ENCODE results near the gene TM2D3.
A peak's percentile ranks its signal among the peaks of the same experiment; 100 is the strongest.
"Not testable (repeated sequence)": the region's sequence is repeated elsewhere in the genome, so short reads cannot be mapped to it uniquely, and the experiment has no call there.

Gene TM2D3

DNA sequence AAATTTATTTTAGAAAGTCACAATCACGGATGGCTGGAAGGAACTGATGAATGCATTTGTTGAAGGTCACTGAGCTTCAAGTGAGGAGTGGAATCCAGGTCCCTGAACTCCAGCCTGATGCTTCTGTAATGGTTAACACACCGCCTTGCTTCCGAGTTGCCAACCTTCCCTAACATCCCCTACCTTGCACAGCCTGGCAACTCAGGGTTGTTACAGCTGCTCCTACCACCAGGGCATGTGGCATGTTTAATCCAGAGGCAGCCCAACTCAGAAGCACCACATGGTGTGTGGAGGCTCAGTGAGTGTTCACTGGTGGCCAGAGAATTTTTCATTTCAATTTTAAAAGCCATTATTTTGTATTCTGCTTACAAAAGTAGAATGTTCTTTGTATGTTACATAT, 4.9 kb downstream of the TM2D3 start:
- DNase-seq, result no peak
- TF ChIP-seq POLR2A (IDR thresholded peaks at IDR 0.05; ENCODE audit: low read length), result no peak

DNA sequence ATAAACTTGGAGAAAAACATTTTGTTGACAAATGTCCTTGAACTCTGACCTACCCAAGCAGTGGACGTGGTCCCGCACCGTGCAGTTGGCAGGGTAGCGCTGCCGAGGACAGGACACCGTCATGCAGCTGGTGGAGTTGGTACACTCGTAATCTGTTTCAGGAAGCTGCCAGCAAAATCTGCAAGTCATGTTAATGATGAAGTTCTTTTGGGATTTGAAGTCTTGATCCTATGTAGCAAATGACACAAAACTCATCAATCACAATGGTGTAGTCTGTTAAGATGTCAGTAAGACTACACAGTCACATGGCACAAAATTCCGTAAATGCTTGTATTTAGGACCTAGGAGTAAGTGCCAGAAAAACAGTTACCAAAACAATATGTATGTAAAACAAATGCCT, 5.5 kb downstream of the TM2D3 start:
- peak; percentile 20 to 45 for DNase-seq
- TF ChIP-seq POLR2A (IDR thresholded peaks at IDR 0.05; ENCODE audit: low read length) (no peak), GATA1 (IDR thresholded peaks at IDR 0.05; ENCODE audit: low read depth, low read length) (no peak)

DNA sequence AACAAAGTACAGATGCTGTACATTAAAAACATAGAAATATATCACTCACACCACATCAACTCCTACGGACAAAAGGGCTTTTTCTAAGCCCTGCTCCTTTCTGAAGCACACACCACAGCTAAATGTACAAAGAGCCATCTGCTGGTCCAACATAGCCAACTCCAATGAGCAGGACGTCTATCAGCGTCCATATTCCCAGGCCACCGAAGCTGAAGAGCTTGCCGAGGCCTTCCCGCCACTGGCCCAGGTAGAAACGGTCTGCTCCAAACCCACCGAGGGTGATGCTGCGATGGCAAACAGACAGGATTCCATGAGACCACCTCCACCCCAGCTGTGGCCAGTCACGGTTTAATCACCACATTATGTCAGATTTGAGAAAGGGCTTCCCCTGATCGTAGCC, 9.8 kb downstream of the TM2D3 start:
- no peak for DNase-seq
- TF ChIP-seq GATA1 (IDR thresholded peaks at IDR 0.05; ENCODE audit: low read depth, low read length) (no peak), POLR2A (IDR thresholded peaks at IDR 0.05; ENCODE audit: low read length) (no peak)

DNA sequence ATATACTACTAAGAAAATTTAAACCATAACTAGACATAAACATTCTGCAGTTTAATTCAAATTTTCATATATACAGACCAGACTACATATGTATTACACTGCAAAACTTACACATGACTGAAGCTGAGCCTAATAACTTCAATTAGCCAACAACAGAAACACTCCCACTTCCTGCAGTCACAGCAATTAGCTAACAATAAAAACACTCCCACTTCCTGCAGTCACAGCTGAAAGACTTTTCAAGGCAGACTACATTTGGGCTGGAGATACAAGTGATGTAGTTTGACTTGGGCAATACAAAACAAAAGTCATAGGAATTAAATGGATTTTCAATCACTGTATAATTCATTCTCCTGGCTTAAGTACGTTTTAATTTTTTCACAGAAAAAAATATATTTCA, 10.3 kb downstream of the TM2D3 start:
- TF ChIP-seq GATA1 (IDR thresholded peaks at IDR 0.05; ENCODE audit: low read depth, low read length) (no peak), POLR2A (IDR thresholded peaks at IDR 0.05; ENCODE audit: low read length) (no peak)
- DNase-seq, result no peak

DNA sequence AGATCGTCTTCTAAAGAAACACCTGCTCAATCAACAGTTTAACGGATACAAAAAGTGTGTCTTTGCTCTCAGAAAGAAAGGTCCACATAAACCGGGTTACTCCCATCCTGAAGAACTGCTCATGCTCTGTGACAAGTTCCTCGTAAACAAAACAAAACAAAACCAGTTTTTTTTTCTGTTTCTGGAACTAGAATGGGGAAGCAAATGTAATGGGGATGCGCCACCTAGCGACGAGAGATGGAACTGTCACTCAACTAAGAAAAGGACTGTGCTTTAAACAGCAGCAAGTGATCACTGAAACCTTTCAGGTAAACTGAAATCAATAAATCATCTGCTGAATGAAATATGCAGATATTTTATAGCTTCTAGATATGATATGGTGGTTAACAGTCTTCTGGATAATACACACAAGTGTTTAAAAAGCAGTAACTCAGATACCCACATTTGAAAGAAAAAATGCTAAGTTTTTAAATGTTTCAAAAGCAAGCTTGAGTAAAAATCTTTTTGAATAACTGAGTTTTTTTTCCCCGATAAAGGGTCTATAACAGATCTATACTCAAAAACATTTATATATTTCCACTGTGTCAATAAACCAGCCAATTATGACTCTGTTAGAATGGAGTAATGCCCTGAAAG, 10.9 kb downstream of the TM2D3 start:
- peak; percentile 72 to 87 for DNase-seq
- no peak for TF ChIP-seq POLR2A (IDR thresholded peaks at IDR 0.05; ENCODE audit: low read length)
- TF ChIP-seq GATA1 (IDR thresholded peaks at IDR 0.05; ENCODE audit: low read depth, low read length), result no peak

DNA sequence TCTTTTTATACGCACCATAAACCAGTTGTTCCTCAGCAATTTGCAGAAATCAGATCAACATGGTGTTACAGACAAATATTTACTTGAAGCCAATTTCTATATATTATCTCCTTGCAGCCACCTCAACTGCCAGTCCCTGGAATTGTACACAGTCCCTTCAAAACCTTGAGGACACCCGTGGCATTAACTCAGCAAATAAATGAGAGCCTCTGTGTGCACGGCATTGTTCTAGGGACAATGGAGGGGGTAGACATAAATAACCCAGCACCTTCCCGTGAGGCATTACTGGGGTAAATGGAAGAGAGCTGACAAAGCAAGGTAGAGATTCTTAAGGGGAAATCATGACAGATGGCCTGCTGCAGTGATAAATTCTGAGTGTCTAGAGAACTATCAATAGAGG, 12.5 kb downstream of the TM2D3 start:
- no peak for DNase-seq
- TF ChIP-seq GATA1 (IDR thresholded peaks at IDR 0.05; ENCODE audit: low read depth, low read length) (no peak), POLR2A (IDR thresholded peaks at IDR 0.05; ENCODE audit: low read length) (no peak)

DNA sequence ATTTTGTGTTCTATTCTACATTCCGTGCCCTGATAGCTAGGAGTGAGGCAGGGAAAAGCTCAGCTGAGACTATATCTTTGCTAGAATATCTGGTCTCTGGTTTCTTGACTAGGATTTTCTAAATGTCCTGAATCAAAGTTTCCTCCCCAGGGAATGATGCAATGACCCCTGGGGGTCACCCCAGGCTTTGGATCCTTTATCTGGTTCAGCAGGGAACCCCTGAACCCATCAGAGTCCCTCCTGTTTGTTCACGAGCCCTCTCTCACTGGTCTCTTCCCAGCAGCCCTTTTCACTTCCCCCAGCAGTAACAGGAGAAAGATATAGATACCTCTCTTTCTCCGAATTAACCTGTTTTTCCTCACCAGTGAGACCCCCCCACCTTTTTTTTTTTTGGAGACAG, 14.3 kb downstream of the TM2D3 start:
- TF ChIP-seq POLR2A (IDR thresholded peaks at IDR 0.05; ENCODE audit: low read length), result no peak
- TF ChIP-seq GATA1 (IDR thresholded peaks at IDR 0.05; ENCODE audit: low read depth, low read length), result no peak
- no peak for DNase-seq

DNA sequence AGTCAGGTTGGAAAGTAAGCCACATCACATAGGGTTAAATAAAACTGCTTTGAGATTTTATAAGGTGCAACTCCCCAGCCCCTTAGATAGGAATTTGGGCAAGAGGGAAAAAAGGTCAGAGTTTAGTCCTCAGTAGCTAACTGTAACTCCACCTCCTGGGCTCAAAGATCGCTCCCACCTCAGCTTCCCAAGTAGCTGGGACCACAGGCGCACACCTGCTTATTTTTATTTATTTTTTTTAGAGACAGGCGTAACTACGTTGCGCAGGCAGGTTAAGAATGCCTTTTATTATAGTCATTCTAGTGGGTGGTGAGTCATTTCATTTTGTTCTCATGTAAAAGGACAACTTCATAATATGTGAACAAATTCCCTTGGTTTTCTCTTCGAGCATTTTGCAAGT, 14.7 kb downstream of the TM2D3 start:
- no peak for DNase-seq
- TF ChIP-seq POLR2A (IDR thresholded peaks at IDR 0.05; ENCODE audit: low read length) (no peak), GATA1 (IDR thresholded peaks at IDR 0.05; ENCODE audit: low read depth, low read length) (no peak)

DNA sequence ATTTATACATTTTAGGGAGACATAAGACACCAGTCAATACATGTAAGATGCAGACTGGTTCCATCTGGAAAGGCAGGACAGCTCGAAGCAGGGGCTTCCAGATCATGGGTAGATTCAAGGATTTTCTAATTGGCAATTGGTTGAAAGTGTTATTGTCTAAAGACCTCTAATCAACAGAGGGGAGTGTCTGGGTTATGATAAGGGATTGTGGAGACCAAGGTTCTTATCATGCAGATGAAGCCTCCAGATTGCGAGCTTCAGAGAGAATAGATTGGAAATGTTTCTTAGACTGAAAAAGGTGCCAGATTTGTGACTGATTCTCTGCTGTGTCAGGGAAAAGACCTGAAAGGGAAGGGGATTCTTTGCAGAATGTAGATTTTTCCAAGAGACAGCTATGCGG, 15.1 kb downstream of the TM2D3 start:
- peak in 1 of 2 experiments; percentile 35 for DNase-seq
- TF ChIP-seq POLR2A (IDR thresholded peaks at IDR 0.05; ENCODE audit: low read length) (no peak), GATA1 (IDR thresholded peaks at IDR 0.05; ENCODE audit: low read depth, low read length) (no peak)

DNA sequence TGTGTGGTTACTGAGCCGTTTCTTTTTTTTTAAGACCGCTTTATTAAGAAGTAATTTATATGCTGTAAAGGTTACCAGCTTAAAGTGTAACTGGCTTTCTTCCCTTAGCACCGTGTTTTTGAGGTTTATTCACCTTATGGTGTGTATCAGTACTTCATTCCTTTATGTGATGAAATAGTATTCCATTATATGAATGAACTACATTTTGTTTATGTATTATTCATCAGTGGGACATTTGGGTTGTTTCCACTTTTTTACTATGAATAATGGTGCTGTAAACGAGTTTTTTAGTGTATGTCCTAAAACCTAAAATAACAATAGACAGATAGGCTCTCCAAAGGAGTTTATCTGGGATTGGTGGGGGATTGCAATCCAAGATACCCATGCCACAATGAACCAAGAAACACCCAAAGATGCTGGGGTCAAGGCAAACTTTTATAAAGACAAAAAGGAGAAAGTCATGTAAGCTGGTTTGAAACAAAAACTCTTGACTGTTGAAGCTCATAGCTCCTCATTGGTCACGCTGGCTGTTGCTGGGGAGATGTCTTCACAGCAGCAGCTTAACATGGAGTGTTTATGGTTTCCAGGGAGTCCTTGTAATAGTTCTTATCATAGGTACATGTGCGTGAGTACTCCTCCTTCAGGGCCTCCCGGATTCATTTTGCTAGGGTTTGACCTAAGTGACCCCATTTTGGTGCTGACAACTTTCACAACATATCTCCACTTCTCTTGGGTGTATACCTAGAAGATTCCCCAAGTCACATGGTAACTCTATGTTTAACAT, 16.0 kb downstream of the TM2D3 start:
- TF ChIP-seq POLR2A (IDR thresholded peaks at IDR 0.05; ENCODE audit: low read length) (no peak), GATA1 (IDR thresholded peaks at IDR 0.05; ENCODE audit: low read depth, low read length) (no peak)
- no peak for DNase-seq

DNA sequence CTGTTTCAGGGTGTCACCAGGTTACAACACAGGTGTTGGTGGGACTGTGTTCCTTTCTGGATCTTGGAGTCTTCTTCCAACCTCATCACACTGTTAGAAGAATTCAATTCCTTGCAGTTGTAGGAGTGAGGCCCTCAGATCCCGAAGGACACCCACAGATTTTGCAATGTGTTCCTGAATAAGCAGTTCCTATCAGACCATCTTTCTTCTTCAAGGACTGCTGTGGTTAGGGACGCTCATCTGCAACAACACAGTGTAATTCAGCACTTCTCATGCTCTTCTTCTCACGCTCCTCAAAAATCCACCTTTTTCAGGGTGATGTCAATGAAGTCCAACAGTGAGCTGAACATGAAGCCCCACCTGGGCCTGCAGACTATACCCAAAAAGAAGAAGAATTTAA, 18.8 kb downstream of the TM2D3 start:
- TF ChIP-seq POLR2A (IDR thresholded peaks at IDR 0.05; ENCODE audit: low read length) (no peak), GATA1 (IDR thresholded peaks at IDR 0.05; ENCODE audit: low read depth, low read length) (no peak)
- no peak for DNase-seq

DNA sequence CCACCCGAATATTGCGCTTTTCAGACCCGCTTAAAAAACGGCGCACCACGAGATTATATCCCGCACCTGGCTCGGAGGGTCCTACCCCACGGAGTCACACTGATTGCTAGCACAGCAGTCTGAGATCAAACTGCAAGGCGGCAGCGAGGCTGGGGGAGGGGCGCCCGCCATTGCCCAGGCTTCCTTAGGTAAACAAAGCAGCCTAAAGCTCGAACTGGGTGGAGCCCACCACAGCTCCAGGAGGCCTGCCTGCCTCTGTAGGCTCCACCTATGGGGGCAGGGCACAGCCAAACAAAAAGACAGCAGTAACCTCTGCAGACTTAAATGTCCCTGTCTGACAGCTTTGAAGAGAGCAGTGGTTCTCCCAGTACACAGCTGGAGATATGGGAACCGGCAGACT, 25.5 kb downstream of the TM2D3 start:
- not testable (repeated sequence) for DNase-seq

DNA sequence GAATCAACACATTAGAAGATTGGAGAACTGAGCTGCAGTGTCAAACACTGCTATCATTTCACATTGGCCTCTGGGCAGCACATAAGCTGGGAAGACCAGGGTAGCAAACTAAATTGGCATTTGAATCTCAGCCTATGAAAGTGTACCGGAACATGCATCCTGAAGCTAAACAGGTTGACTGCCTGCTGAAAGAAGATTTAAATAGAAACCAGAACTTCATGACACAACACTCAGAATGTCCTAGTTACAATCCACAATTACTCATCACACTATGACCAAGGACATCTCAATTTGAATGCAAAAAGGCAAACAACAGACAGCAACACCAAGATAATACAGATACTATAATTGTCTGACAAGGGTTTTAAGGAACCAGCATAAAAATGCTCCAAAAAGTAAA, 26.2 kb downstream of the TM2D3 start:
- no peak for TF ChIP-seq GATA1 (IDR thresholded peaks at IDR 0.05; ENCODE audit: low read depth, low read length)
- DNase-seq, result no peak

DNA sequence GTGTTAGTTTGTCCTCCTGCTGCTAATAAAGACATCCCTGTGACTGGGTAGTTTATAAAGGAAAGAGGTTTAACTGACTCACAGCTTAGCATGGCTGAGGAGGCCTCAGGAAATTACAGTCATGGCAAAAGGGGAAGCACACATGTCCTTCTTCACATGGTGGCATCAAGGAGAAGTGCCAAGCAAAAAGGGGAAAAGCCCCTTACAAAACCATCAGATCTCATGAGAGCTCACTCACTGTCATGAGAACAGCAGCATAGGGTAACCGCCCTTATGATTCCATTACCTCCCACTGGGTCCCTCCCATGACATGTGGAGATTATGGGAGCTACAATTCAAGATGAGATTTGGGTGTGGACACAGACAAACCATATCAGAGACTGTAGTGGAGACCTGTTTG, 27.0 kb downstream of the TM2D3 start:
- TF ChIP-seq POLR2A (IDR thresholded peaks at IDR 0.05; ENCODE audit: low read length) (no peak), GATA1 (IDR thresholded peaks at IDR 0.05; ENCODE audit: low read depth, low read length) (no peak)
- no peak for DNase-seq

Measured in erythroblast (primary cell).